ENCODE results near the gene CCDC69.
"Not testable (repeated sequence)": the region's sequence is repeated elsewhere in the genome, so short reads cannot be mapped to it uniquely, and the experiment has no call there.

Gene CCDC69

GRCh38 chr5:151244206-151244605 is 20.3 kb upstream of the CCDC69 start:
- DNase-seq = no peak

GRCh38 chr5:151243564-151243963 is 19.7 kb upstream of the CCDC69 start:
- no peak for DNase-seq

- DNase-seq = no peak
These were observed 19.2 kb upstream of the CCDC69 start for GRCh38 chr5:151243127-151243526.

GRCh38 chr5:151240924-151241635 is 17.2 kb upstream of the CCDC69 start:
- no peak for DNase-seq

- DNase-seq = not testable (repeated sequence)
These were observed 16.5 kb upstream of the CCDC69 start for GRCh38 chr5:151240268-151240835.

GRCh38 chr5:151239237-151239861 is 15.5 kb upstream of the CCDC69 start:
- peak in 1 of 2 donors; percentile 65 for DNase-seq

- DNase-seq = no peak
These were observed 14.4 kb upstream of the CCDC69 start for GRCh38 chr5:151238303-151238741.

- DNase-seq = no peak
These were observed 13.8 kb upstream of the CCDC69 start for GRCh38 chr5:151237685-151238084.

- no peak for DNase-seq
These were observed 13.0 kb upstream of the CCDC69 start for GRCh38 chr5:151236888-151237287.

- not testable (repeated sequence) for DNase-seq
These were observed 11.3 kb upstream of the CCDC69 start for GRCh38 chr5:151235239-151235571.

- DNase-seq = no peak
These were observed 10.8 kb upstream of the CCDC69 start for GRCh38 chr5:151234476-151235238.

GRCh38 chr5:151233616-151234085 is 9.8 kb upstream of the CCDC69 start:
- DNase-seq = no peak

GRCh38 chr5:151231359-151231758 is 7.5 kb upstream of the CCDC69 start:
- DNase-seq = no peak

- DNase-seq = no peak
These were observed 6.3 kb upstream of the CCDC69 start for GRCh38 chr5:151230048-151230680.

- DNase-seq = no peak
These were observed 5.1 kb upstream of the CCDC69 start for GRCh38 chr5:151228986-151229385.

GRCh38 chr5:151227918-151228447 is 4.1 kb upstream of the CCDC69 start:
- DNase-seq = no peak

- no peak for DNase-seq
These were observed 1.6 kb upstream of the CCDC69 start for GRCh38 chr5:151225475-151225874.

GRCh38 chr5:151225071-151225470 is 1.2 kb upstream of the CCDC69 start:
- DNase-seq = no peak

GRCh38 chr5:151224372-151224771 is 480 bp upstream of the CCDC69 start:
- no peak for DNase-seq

GRCh38 chr5:151222790-151223446 is 974 bp downstream of the CCDC69 start:
- no peak for DNase-seq

- no peak for DNase-seq
These were observed 1.7 kb downstream of the CCDC69 start for GRCh38 chr5:151222054-151222789.

Measured in stimulated activated CD4-positive, alpha-beta T cell treated with anti-CD3 and anti-CD28 coated beads, Interleukin-2, amount 100 ng/mL, for 48 hours (primary cell).